HG03378 (cell line): Measurements from ENCODE around the gene PSMF1.
"Not testable (repeated sequence)": the region's sequence is repeated elsewhere in the genome, so short reads cannot be mapped to it uniquely, and the experiment has no call there.

Experiments used
- ATAC-seq: cut with Tn5 transposase; IDR thresholded peaks from one replicate; pipeline ENCODE4 v1.9.1; 2021; ENCODE audit warnings: mild to moderate bottlenecking, moderate library complexity; ENCODE audit not compliant: unreplicated experiment

Gene PSMF1

GRCh38 chr20:1212607-1213396 is 94.4 kb downstream of the PSMF1 start:
- ATAC-seq: no peak

- no peak for ATAC-seq
These were observed 96.4 kb downstream of the PSMF1 start for GRCh38 chr20:1214838-1215261.

GRCh38 chr20:1215386-1216170 is 97.2 kb downstream of the PSMF1 start:
- ATAC-seq: no peak

DNA sequence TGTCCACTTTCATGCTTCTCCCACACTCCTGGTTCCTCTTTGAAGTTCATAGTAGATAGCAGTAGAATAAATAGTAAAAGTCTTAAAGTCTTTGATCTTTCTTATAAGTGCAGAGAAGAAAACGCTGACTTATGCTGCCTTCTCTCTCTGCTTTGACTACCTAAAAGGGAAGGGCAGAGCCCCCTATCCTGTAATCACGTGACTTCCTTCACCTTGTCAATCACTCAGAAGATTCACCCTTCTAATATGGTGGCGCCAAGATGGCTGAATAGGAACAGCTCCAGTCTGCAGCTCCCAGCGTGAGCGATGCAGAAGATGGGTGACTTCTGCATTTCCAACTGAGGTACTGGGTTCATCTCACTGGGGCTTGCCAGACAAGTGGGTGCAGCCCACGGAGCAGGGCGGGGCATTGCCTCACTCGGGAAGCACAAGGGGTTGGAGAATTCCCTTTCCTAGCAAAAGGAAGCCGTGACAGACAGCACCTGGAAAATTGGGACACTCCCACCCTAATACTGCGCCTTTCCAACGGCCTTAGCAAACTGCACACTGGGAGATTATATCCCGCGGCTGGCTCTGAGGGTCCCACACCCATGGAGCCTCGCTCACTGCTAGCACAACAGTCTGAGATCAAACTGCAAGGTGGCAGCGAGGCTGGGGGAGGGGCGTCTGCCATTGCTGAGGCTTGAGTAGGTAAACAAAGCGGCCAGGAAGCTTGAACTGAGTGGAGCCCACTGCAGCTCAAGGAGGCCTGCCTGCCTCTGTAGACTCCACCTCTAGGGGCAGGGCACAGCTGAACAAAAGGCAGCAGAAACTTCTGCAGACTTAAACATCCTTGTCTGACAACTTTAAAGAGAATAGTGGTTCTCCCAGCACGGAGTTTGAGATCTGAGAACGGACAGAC is 98.4 kb downstream of the PSMF1 start:
- ATAC-seq: not testable (repeated sequence)
